OCI-LY3 (cell line): ENCODE results near the gene SENP3.

ENCODE experiments used
- H2AFZ ChIP-seq: fragments of 200-600, 300-600 bp; shearing (Covaris generic); 2 replicates; pipeline ENCODE4 v1.6.0; 2014; ENCODE audit warnings: antibody characterized with exemption, low read depth, low read length
- H3K27ac ChIP-seq: fragments of 200-600, 300-600 bp; sonication (generic); 2 replicates; pipeline ENCODE4 v1.5.1; 2014; ENCODE audit warnings: mild to moderate bottlenecking, low read length, moderate library complexity, mixed read lengths
- H3K27me3 ChIP-seq: fragments of 200-600, 300-600 bp; sonication (generic); 2 replicates; pipeline ENCODE4 v1.6.1; 2014; ENCODE audit warnings: low read depth, low read length, mixed read lengths
- H3K36me3 ChIP-seq: fragments of 200-600, 300-600 bp; sonication (generic); replicated peaks from 2 replicates; pipeline ENCODE3; 2014; ENCODE audit warnings: low read depth, low read length, mixed read lengths
- H3K4me1 ChIP-seq: fragments of 300-600, 200-600 bp; sonication (generic); 2 replicates; pipeline ENCODE4 v1.6.1; 2014; ENCODE audit warnings: low read length, mixed read lengths
- H3K4me2 ChIP-seq: fragments of 200-600, 300-600 bp; sonication (generic); 2 replicates; pipeline ENCODE4 v1.6.1; 2014; ENCODE audit warnings: low read length, mixed read lengths
- H3K4me3 ChIP-seq: fragments of 300-600, 200-600 bp; sonication (generic); 2 replicates; pipeline ENCODE4 v1.5.1; 2014; ENCODE audit warnings: antibody characterized with exemption, mild to moderate bottlenecking, low read length, moderate library complexity
- H3K79me2 ChIP-seq: fragments of 300-600, 200-600 bp; shearing (Covaris generic); 2 replicates; pipeline ENCODE4 v1.6.1; 2014; ENCODE audit warnings: mild to moderate bottlenecking, low read length, mixed read lengths
- H3K9ac ChIP-seq: fragments of 300-600, 200-600 bp; shearing (Covaris generic); 2 replicates; pipeline ENCODE4 v1.6.0; 2014; ENCODE audit warnings: mild to moderate bottlenecking, low read length, moderate library complexity
- H3K9me3 ChIP-seq: fragments of 200-600, 300-600 bp; shearing (Covaris generic); 2 replicates; pipeline ENCODE4 v1.6.1; 2014; ENCODE audit warnings: low read length, mixed read lengths; ENCODE audit not compliant: insufficient read depth
- H4K20me1 ChIP-seq: fragments of 200-600, 300-600 bp; sonication (generic); 2 replicates; pipeline ENCODE4 v1.6.1; 2016; ENCODE audit warnings: low read length, mixed read lengths; ENCODE audit not compliant: insufficient read depth
- CTCF ChIP-seq: fragments of 200-600, 300-600 bp; sonication (generic); IDR thresholded peaks from 2 replicates; pipeline ENCODE4 v1.5.1; 2014; ENCODE audit warnings: antibody characterized with exemption, low read length, low read depth
- EZH2phosphoT487 ChIP-seq: fragments of 200-600 bp; shearing (Covaris generic); IDR thresholded peaks from 2 replicates; pipeline ENCODE4 v1.6.1; 2018; ENCODE audit warnings: antibody characterized with exemption, mixed run types, low read depth

SENP3 gene

GRCh38 chr17:7538050-7538449 is 23.7 kb upstream of the SENP3 start:
- TF ChIP-seq EZH2phosphoT487 (no peak), CTCF (no peak)
- no peaks in the 10 kb centered on the region for H3K36me3 ChIP-seq

GRCh38 chr17:7538891-7539545 is 22.7 kb upstream of the SENP3 start:
- peaks cover under 1% of the 10 kb centered on the region for H3K4me1 ChIP-seq
- H3K4me2 ChIP-seq = no peak overlapping the region
- H2AFZ ChIP-seq = no peak overlapping the region
- peaks cover 6% of the 10 kb centered on the region; the same call in 1 of the 2 replicates for H3K27me3 ChIP-seq
- TF ChIP-seq EZH2phosphoT487 (no peak), CTCF (no peak)
- no peaks in the 10 kb centered on the region for H3K36me3 ChIP-seq
- no peaks in the 10 kb centered on the region for H4K20me1 ChIP-seq
- no peaks in the 10 kb centered on the region for H3K9me3 ChIP-seq
- H3K27ac ChIP-seq = no peak overlapping the region
- no peaks in the 10 kb centered on the region for H3K79me2 ChIP-seq
- H3K9ac ChIP-seq = no peak overlapping the region
- H3K4me3 ChIP-seq = no peak overlapping the region

More at GRCh38 chr17:7538050-7538449, 23.7 kb upstream of the SENP3 start:
- H3K9me3 ChIP-seq = no peaks in the 10 kb centered on the region
- H3K27me3 ChIP-seq = 0 out of 2 replicates have a peak, but pooled peaks cover 3% of the 10 kb centered on the region
- no peaks in the 10 kb centered on the region for H4K20me1 ChIP-seq
- H3K4me2 ChIP-seq = no peak overlapping the region
- H3K4me1 ChIP-seq = no peaks in the 10 kb centered on the region
- no peak overlapping the region for H3K9ac ChIP-seq
- no peaks in the 10 kb centered on the region for H3K79me2 ChIP-seq
- no peak overlapping the region for H3K4me3 ChIP-seq
- H3K27ac ChIP-seq = no peak overlapping the region
- no peak overlapping the region for H2AFZ ChIP-seq

- H3K79me2 ChIP-seq = no peaks in the 10 kb centered on the region
- no peak for TF ChIP-seq CTCF
- TF ChIP-seq EZH2phosphoT487 = no peak
- H3K9ac ChIP-seq = no peak overlapping the region
- H3K27ac ChIP-seq = no peak overlapping the region
- no peaks in the 10 kb centered on the region for H4K20me1 ChIP-seq
- no peak overlapping the region for H3K4me2 ChIP-seq
- no peak overlapping the region for H2AFZ ChIP-seq
- H3K9me3 ChIP-seq = no peaks in the 10 kb centered on the region
- H3K36me3 ChIP-seq = no peaks in the 10 kb centered on the region
- no peak overlapping the region for H3K4me3 ChIP-seq
- H3K4me1 ChIP-seq = peaks cover 8% of the 10 kb centered on the region
- H3K27me3 ChIP-seq = peaks cover 8% of the 10 kb centered on the region; the same call in 1 of the 2 replicates
Observed at GRCh38 chr17:7541074-7541621, 20.6 kb upstream of the SENP3 start.

GRCh38 chr17:7544911-7545310 is 16.8 kb upstream of the SENP3 start:
- Histone ChIP-seq H3K9ac (no peak overlapping the region), H3K36me3 (no peaks in the 10 kb centered on the region), H3K27me3 (peaks cover 8% of the 10 kb centered on the region; the same call in 1 of the 2 replicates), H2AFZ (no peak overlapping the region), H4K20me1 (no peaks in the 10 kb centered on the region), H3K4me3 (no peak overlapping the region), H3K9me3 (no peaks in the 10 kb centered on the region), H3K4me2 (no peak overlapping the region), H3K4me1 (peaks cover 12% of the 10 kb centered on the region), H3K79me2 (no peaks in the 10 kb centered on the region), H3K27ac (no peak overlapping the region)
- no peak for TF ChIP-seq CTCF
- no peak for TF ChIP-seq EZH2phosphoT487
